ENCODE results near the gene TRPV4.

- no peak for TF ChIP-seq POLR2A (IDR thresholded peaks at IDR 0.05; ENCODE audit: low read depth, low read length)
- no peak for TF ChIP-seq POLR2AphosphoS5 (IDR thresholded peaks at IDR 0.05; ENCODE audit: low read depth, low read length)
- TF ChIP-seq TAF1 (IDR thresholded peaks at IDR 0.05; ENCODE audit: borderline replicate concordance, low read depth, low read length) = no peak
Measured at GRCh38 chr12:109840305-109841074, 7.3 kb upstream of the TRPV4 start.
